Neural progenitor cell (in vitro differentiated cells): Measurements from ENCODE around the gene FAM9C. TPM values are rescaled to one million over a fixed set of nuclear protein-coding genes. Genes with fewer than 3 reads are reported as not detected.
"Not testable (repeated sequence)": the region's sequence is repeated elsewhere in the genome, so short reads cannot be mapped to it uniquely, and the experiment has no call there.

Experiments used
- DNase-seq: peaks from one replicate; pipeline ENCODE4 v3.0.0-alpha.2; 2016; ENCODE audit warnings: low spot score
- H2AFZ ChIP-seq: fragments of 200-600 bp; sonication (generic); replicated peaks from 2 replicates; pipeline ENCODE4 v1.6.1; 2016; ENCODE audit warnings: antibody characterized with exemption
- H3F3A ChIP-seq: fragments of 200-600 bp; sonication (generic); 2 replicates; pipeline ENCODE4 v1.6.1; 2016; ENCODE audit warnings: antibody characterized with exemption, low read depth
- H3K27ac ChIP-seq: fragments of 200-600 bp; sonication (generic); 2 replicates; pipeline ENCODE4 v1.5.1; 2016; ENCODE audit warnings: mild to moderate bottlenecking
- H3K27me3 ChIP-seq: fragments of 200-600 bp; sonication (generic); 2 replicates; pipeline ENCODE4 v1.6.1; 2016; ENCODE audit warnings: mild to moderate bottlenecking, moderate library complexity
- H3K36me3 ChIP-seq: fragments of 200-600 bp; sonication (generic); 2 replicates; pipeline ENCODE4 v1.5.1; 2016
- H3K4me1 ChIP-seq: fragments of 200-600 bp; sonication (generic); 2 replicates; pipeline ENCODE4 v1.6.1; 2016; ENCODE audit warnings: mixed run types
- H3K4me2 ChIP-seq: fragments of 200-600 bp; sonication (generic); 2 replicates; pipeline ENCODE4 v1.6.1; 2016
- H3K4me3 ChIP-seq: fragments of 200-600 bp; sonication (generic); 2 replicates; pipeline ENCODE4 v1.5.1; 2016
- H3K79me2 ChIP-seq: fragments of 200-600 bp; sonication (generic); 2 replicates; pipeline ENCODE4 v1.6.1; 2016; ENCODE audit warnings: low read depth
- H3K9ac ChIP-seq: fragments of 200-600 bp; sonication (generic); 2 replicates; pipeline ENCODE4 v1.6.1; 2016
- H3K9me3 ChIP-seq: fragments of 200-600 bp; sonication (generic); 2 replicates; pipeline ENCODE4 v1.5.1; 2016; ENCODE audit warnings: low read depth
- H4K20me1 ChIP-seq: fragments of 200-600 bp; sonication (generic); 2 replicates; pipeline ENCODE4 v1.6.1; 2016; ENCODE audit warnings: low read depth
- H3K27ac Mint-ChIP-seq: 3 replicates; pipeline ENCODE4 v1.8.0; 2021; ENCODE audit warnings: mixed read lengths
- H3K27me3 Mint-ChIP-seq: 2 replicates; pipeline ENCODE4 v1.8.0; 2022; ENCODE audit warnings: low read depth, mild to moderate bottlenecking, inconsistent platforms, moderate library complexity, mixed read lengths; ENCODE audit not compliant: insufficient read depth
- H3K36me3 Mint-ChIP-seq: 3 replicates; pipeline ENCODE4 v1.8.0; 2021; ENCODE audit warnings: mixed read lengths
- H3K4me1 Mint-ChIP-seq: 3 replicates; pipeline ENCODE4 v1.8.0; 2021; ENCODE audit warnings: mixed read lengths
- H3K4me3 Mint-ChIP-seq: 3 replicates; pipeline ENCODE4 v1.8.0; 2021; ENCODE audit warnings: mild to moderate bottlenecking, moderate library complexity, mixed read lengths
- H3K9me3 Mint-ChIP-seq: 3 replicates; pipeline ENCODE4 v1.8.0; 2020; ENCODE audit warnings: mixed read lengths
- CTCF ChIP-seq: fragments of 200-600 bp; sonication (generic); IDR thresholded peaks from 2 replicates; pipeline ENCODE4 v1.5.1; 2017; ENCODE audit warnings: antibody characterized with exemption, mild to moderate bottlenecking
- EZH2 ChIP-seq: fragments of 200-600 bp; sonication (generic); IDR thresholded peaks from 2 replicates; pipeline ENCODE4 v1.6.1; 2017; ENCODE audit warnings: antibody characterized with exemption, mild to moderate bottlenecking, moderate library complexity
- EZH2phosphoT487 ChIP-seq: fragments of 200-600 bp; sonication (generic); IDR thresholded peaks from 2 replicates; pipeline ENCODE4 v1.6.1; 2017; ENCODE audit warnings: antibody characterized with exemption
- total RNA-seq: library from RNA; depleted of rRNA; stranded (reverse); fragments of >200 nt; gene quantifications from 2 replicates; pipeline ENCODE4 v1.2.3, GENCODE V29; 2015; ENCODE audit warnings: low replicate concordance

Gene FAM9C
- total RNA-seq, 1 donor from 2014 or later, result not detected

DNA sequence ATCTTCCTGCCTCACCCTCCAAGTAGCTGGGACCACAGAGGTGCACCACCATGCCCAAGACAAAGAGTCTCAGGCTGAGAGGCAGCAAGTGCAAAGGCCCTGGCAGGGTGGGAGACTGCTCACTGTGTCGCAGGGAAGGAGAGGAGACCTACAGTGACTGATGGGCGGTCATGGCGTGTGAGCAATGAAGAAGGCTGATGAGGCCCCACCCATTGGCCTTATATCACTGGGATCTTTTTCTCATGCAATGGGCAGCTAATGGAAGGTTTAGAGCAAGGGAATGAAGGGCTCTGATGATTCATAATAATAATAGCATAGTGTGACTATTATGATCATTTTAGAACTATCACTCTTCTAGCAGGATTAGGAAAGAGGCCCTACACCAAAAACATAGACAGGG, 20.9 kb downstream of the FAM9C start:
- H3K36me3 Mint-ChIP-seq, result no peaks in the 10 kb centered on the region
- H3K27ac Mint-ChIP-seq, result no peak overlapping the region
- Histone ChIP-seq H2AFZ (no peak overlapping the region), H3F3A (no peaks in the 10 kb centered on the region), H3K4me1 (no peaks in the 10 kb centered on the region), H3K9ac (no peak overlapping the region), H3K27me3 (no peaks in the 10 kb centered on the region), H3K4me2 (no peak overlapping the region), H3K4me3 (no peak overlapping the region), H3K79me2 (no peaks in the 10 kb centered on the region), H3K27ac (no peak overlapping the region), H3K9me3 (no peaks in the 10 kb centered on the region), H4K20me1 (no peaks in the 10 kb centered on the region), H3K36me3 (no peaks in the 10 kb centered on the region)
- H3K4me3 Mint-ChIP-seq, result no peak overlapping the region
- TF ChIP-seq EZH2 (no peak), CTCF (no peak), EZH2phosphoT487 (no peak)
- H3K4me1 Mint-ChIP-seq, result peaks cover 6% of the 10 kb centered on the region
- H3K9me3 Mint-ChIP-seq, result no peaks in the 10 kb centered on the region
- H3K27me3 Mint-ChIP-seq, result peaks cover 2% of the 10 kb centered on the region
- no peak for DNase-seq

DNA sequence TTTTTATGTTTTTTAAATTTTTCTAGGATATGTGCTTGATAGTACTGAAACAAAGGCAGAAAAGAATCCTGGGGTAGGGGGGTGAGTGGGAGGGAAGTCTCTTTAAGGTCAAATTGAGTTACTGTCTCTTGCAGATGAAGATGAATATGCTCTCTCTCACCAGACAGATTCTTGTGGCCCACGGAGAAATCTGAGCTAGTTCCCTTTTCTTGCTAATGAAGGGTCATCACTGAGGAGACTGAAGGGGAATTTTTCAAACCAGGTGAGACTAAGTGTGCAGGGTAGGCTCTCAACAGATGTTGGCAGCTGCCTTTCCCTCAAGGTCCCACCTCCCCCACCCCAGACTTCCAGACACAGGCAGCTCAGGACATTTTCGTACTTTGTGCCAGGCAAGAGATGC, 21.5 kb downstream of the FAM9C start:
- DNase-seq, result no peak
- no peak overlapping the region for H3K27ac ChIP-seq
- TF ChIP-seq CTCF (no peak), EZH2 (no peak), EZH2phosphoT487 (no peak)
- no peaks in the 10 kb centered on the region for H3K79me2 ChIP-seq
- no peak overlapping the region for H2AFZ ChIP-seq
- no peaks in the 10 kb centered on the region for H3K9me3 ChIP-seq
- H3K27ac Mint-ChIP-seq, result no peak overlapping the region
- no peaks in the 10 kb centered on the region for H3K4me1 ChIP-seq
- no peaks in the 10 kb centered on the region for H3K36me3 Mint-ChIP-seq
- no peaks in the 10 kb centered on the region for H3K36me3 ChIP-seq
- no peak overlapping the region for H3K9ac ChIP-seq
- no peak overlapping the region for H3K4me2 ChIP-seq
- peaks cover 6% of the 10 kb centered on the region for H3K4me1 Mint-ChIP-seq
- no peaks in the 10 kb centered on the region for H3F3A ChIP-seq
- no peaks in the 10 kb centered on the region for H4K20me1 ChIP-seq
- no peak overlapping the region for H3K4me3 ChIP-seq
- H3K9me3 Mint-ChIP-seq, result no peaks in the 10 kb centered on the region
- H3K27me3 Mint-ChIP-seq, result peaks cover 2% of the 10 kb centered on the region
- H3K4me3 Mint-ChIP-seq, result no peak overlapping the region
- no peaks in the 10 kb centered on the region for H3K27me3 ChIP-seq

- H3K4me3 Mint-ChIP-seq, H3K4me2 ChIP-seq, H3K36me3 ChIP-seq, H3K4me3 ChIP-seq, H3K9me3 Mint-ChIP-seq, H4K20me1 ChIP-seq, H3K27me3 ChIP-seq, H3K27ac ChIP-seq, DNase-seq, H3K36me3 Mint-ChIP-seq, H3K9ac ChIP-seq, H3K27ac Mint-ChIP-seq, H3K79me2 ChIP-seq, H3K9me3 ChIP-seq, H2AFZ ChIP-seq, H3K4me1 ChIP-seq, H3F3A ChIP-seq, H3K27me3 Mint-ChIP-seq: not testable (repeated sequence)
- H3K4me1 Mint-ChIP-seq, result peaks cover 11% of the 10 kb centered on the region
Observed at GRCh38 chrX:13016731-13017130, 27.7 kb downstream of the FAM9C start.

GRCh38 chrX:13015536-13016236, 28.7 kb downstream of the FAM9C start:
- Mint-ChIP-seq H3K4me1 (peaks cover 11% of the 10 kb centered on the region), H3K27ac (no peak overlapping the region), H3K27me3 (no peaks in the 10 kb centered on the region), H3K36me3 (no peaks in the 10 kb centered on the region), H3K9me3 (peaks cover 2% of the 10 kb centered on the region), H3K4me3 (no peak overlapping the region)
- Histone ChIP-seq H3K4me2 (no peak overlapping the region), H3K9me3 (no peaks in the 10 kb centered on the region), H3K27ac (no peak overlapping the region), H4K20me1 (no peaks in the 10 kb centered on the region), H3K36me3 (no peaks in the 10 kb centered on the region), H3K4me3 (no peak overlapping the region), H2AFZ (no peak overlapping the region), H3K4me1 (peaks cover 5% of the 10 kb centered on the region), H3F3A (no peaks in the 10 kb centered on the region), H3K27me3 (no peaks in the 10 kb centered on the region), H3K79me2 (no peaks in the 10 kb centered on the region), H3K9ac (no peak overlapping the region)
- no peak for DNase-seq
- TF ChIP-seq CTCF (no peak), EZH2phosphoT487 (no peak), EZH2 (no peak)
